Measurements from ENCODE around the gene PTOV1. TPM values are rescaled to one million over a fixed set of nuclear protein-coding genes. Genes with fewer than 3 reads are reported as not detected.

PTOV1 gene
- total and polyA plus RNA-seq, 2 experiments from 2014 or later, result 114 to 294 TPM

GRCh38 chr19:49910179-49910578, 59.2 kb downstream of the PTOV1 start:
- no peak overlapping the region for H3K27ac ChIP-seq
- whole genome bisulfite sequencing (ENCODE audit: low lambda C conversion rate, missing lambda C conversion rate), result 93% methylated on average over 5 of the region's 5 CpGs
- peaks cover 10% of the 10 kb centered on the region for H3K4me1 ChIP-seq (ENCODE audit: insufficient read depth)
- no peaks in the 10 kb centered on the region for H3K9me2 ChIP-seq (replicated peaks; ENCODE audit: insufficient read depth)
- no peaks in the 10 kb centered on the region for H3K36me3 ChIP-seq (replicated peaks; ENCODE audit: insufficient read depth, low read depth)
- H3K27me3 ChIP-seq, result no peaks in the 10 kb centered on the region
- no peaks in the 10 kb centered on the region for H3K9me3 ChIP-seq (ENCODE audit: low read depth)
- no peak overlapping the region for H3K4me3 ChIP-seq
- TF ChIP-seq EZH2 (IDR thresholded peaks at IDR 0.05; ENCODE audit: borderline replicate concordance) (no peak), EZH2phosphoT487 (IDR thresholded peaks at IDR 0.05; ENCODE audit: low read depth, severe bottlenecking, unreplicated experiment) (no peak)
- TF ChIP-seq, protein P1, sequence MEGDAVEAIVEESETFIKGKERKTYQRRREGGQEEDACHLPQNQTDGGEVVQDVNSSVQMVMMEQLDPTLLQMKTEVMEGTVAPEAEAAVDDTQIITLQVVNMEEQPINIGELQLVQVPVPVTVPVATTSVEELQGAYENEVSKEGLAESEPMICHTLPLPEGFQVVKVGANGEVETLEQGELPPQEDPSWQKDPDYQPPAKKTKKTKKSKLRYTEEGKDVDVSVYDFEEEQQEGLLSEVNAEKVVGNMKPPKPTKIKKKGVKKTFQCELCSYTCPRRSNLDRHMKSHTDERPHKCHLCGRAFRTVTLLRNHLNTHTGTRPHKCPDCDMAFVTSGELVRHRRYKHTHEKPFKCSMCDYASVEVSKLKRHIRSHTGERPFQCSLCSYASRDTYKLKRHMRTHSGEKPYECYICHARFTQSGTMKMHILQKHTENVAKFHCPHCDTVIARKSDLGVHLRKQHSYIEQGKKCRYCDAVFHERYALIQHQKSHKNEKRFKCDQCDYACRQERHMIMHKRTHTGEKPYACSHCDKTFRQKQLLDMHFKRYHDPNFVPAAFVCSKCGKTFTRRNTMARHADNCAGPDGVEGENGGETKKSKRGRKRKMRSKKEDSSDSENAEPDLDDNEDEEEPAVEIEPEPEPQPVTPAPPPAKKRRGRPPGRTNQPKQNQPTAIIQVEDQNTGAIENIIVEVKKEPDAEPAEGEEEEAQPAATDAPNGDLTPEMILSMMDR (IDR thresholded peaks at IDR 0.05; ENCODE audit: poor library complexity), result no peak
- no peaks in the 10 kb centered on the region for H3K79me2 ChIP-seq
- no peak overlapping the region for H3K4me2 ChIP-seq
- no peak for DNase-seq (ENCODE audit: low spot score)
- no peaks in the 10 kb centered on the region for H4K20me1 ChIP-seq (ENCODE audit: insufficient read depth, poor library complexity, severe bottlenecking)
- H2AFZ ChIP-seq, result no peak overlapping the region

Small RNA genes within 50 kb of the gene (microRNA-seq; reads per million reads assigned to microRNA genes)
- gene MIR4749 (16.5 reads per million, percentile 35 among the genes with 10 or more reads in this experiment), gene MIR4750 (6.3 reads per million, percentile 15 among the genes with 10 or more reads in this experiment), gene MIR6800 (not detected)

Small RNA genes within 50 kb of the gene (small RNA-seq; reads per million reads assigned to genes)
- gene MIR4749, result not detected

Other genes with a start within 250 kb of the PTOV1 start
- 19.2 and 32.6 TPM in 2 replicates for gene RRAS, start 211.0 kb upstream of the PTOV1 start, total RNA-seq
- 107 and 125 TPM in 2 replicates for gene RRAS, start 211.0 kb upstream of the PTOV1 start, polyA plus RNA-seq
- 9.8 and 18.6 TPM in 2 replicates for gene SCAF1, start 208.9 kb upstream of the PTOV1 start, total RNA-seq
- 12.4 and 12.6 TPM in 2 replicates for gene SCAF1, start 208.9 kb upstream of the PTOV1 start, polyA plus RNA-seq
- 39.2 and 55.6 TPM in 2 replicates for gene IRF3, start 185.3 kb upstream of the PTOV1 start, total RNA-seq
- gene IRF3, start 185.3 kb upstream of the PTOV1 start, polyA plus RNA-seq, result 38.8 and 41.8 TPM in 2 replicates
- gene BCL2L12, start 185.2 kb upstream of the PTOV1 start, total RNA-seq, result 4.9 and 13.8 TPM in 2 replicates
- 28.3 and 32.5 TPM in 2 replicates for gene BCL2L12, start 185.2 kb upstream of the PTOV1 start, polyA plus RNA-seq
- gene PRMT1, start 173.9 kb upstream of the PTOV1 start, total RNA-seq, result 189 and 195 TPM in 2 replicates
- gene PRMT1, start 173.9 kb upstream of the PTOV1 start, polyA plus RNA-seq, result 175 and 180 TPM in 2 replicates
- 0.12 and 0.50 TPM in 2 replicates for gene ADM5, start 161.6 kb upstream of the PTOV1 start, total RNA-seq
- not detected in 2 replicates for gene ADM5, start 161.6 kb upstream of the PTOV1 start, polyA plus RNA-seq
- gene CPT1C, start 160.0 kb upstream of the PTOV1 start, total RNA-seq, result 6.2 and 6.7 TPM in 2 replicates
- 6.8 and 10.0 TPM in 2 replicates for gene CPT1C, start 160.0 kb upstream of the PTOV1 start, polyA plus RNA-seq
- not detected in 2 replicates for gene TSKS, start 87.9 kb upstream of the PTOV1 start, total RNA-seq
- gene TSKS, start 87.9 kb upstream of the PTOV1 start, polyA plus RNA-seq, result not detected in 2 replicates
- gene AP2A1, start 84.2 kb upstream of the PTOV1 start, total RNA-seq, result 59.3 and 64.8 TPM in 2 replicates
- 60.4 and 62.1 TPM in 2 replicates for gene AP2A1, start 84.2 kb upstream of the PTOV1 start, polyA plus RNA-seq
- 19.5 and 20.5 TPM in 2 replicates for gene FUZ, start 37.9 kb upstream of the PTOV1 start, total RNA-seq
- 20.4 and 24.2 TPM in 2 replicates for gene FUZ, start 37.9 kb upstream of the PTOV1 start, polyA plus RNA-seq
- gene MED25, start 32.9 kb upstream of the PTOV1 start, total RNA-seq, result 23.0 and 29.6 TPM in 2 replicates
- 83.9 and 100 TPM in 2 replicates for gene MED25, start 32.9 kb upstream of the PTOV1 start, polyA plus RNA-seq
- gene PNKP, start 16.4 kb downstream of the PTOV1 start, total RNA-seq, result 16.1 and 27.0 TPM in 2 replicates
- gene PNKP, start 16.4 kb downstream of the PTOV1 start, polyA plus RNA-seq, result 68.6 and 84.4 TPM in 2 replicates
- gene AKT1S1, start 26.2 kb downstream of the PTOV1 start, total RNA-seq, result 15.6 and 16.3 TPM in 2 replicates
- 73.0 and 74.5 TPM in 2 replicates for gene AKT1S1, start 26.2 kb downstream of the PTOV1 start, polyA plus RNA-seq
- gene TBC1D17, start 26.5 kb downstream of the PTOV1 start, total RNA-seq, result 10.7 and 13.4 TPM in 2 replicates
- gene TBC1D17, start 26.5 kb downstream of the PTOV1 start, polyA plus RNA-seq, result 52.8 and 55.1 TPM in 2 replicates
- 0.12 and 0.60 TPM in 2 replicates for gene IL4I1, start 45.7 kb downstream of the PTOV1 start, total RNA-seq
- gene IL4I1, start 45.7 kb downstream of the PTOV1 start, polyA plus RNA-seq, result 0.33 and 0.97 TPM in 2 replicates
- gene ATF5, start 78.0 kb downstream of the PTOV1 start, total RNA-seq, result 19.8 and 34.4 TPM in 2 replicates
- gene ATF5, start 78.0 kb downstream of the PTOV1 start, polyA plus RNA-seq, result 16.1 and 23.8 TPM in 2 replicates
- gene NUP62, start 78.3 kb downstream of the PTOV1 start, total RNA-seq, result 21.3 and 33.8 TPM in 2 replicates
- gene NUP62, start 78.3 kb downstream of the PTOV1 start, polyA plus RNA-seq, result 33.5 and 34.0 TPM in 2 replicates
- 15.8 and 21.2 TPM in 2 replicates for gene SIGLEC11, start 110.0 kb downstream of the PTOV1 start, total RNA-seq
- 3.9 and 6.0 TPM in 2 replicates for gene SIGLEC11, start 110.0 kb downstream of the PTOV1 start, polyA plus RNA-seq
- gene VRK3, start 174.2 kb downstream of the PTOV1 start, total RNA-seq, result 36.7 and 39.7 TPM in 2 replicates
- gene VRK3, start 174.2 kb downstream of the PTOV1 start, polyA plus RNA-seq, result 41.8 and 42.3 TPM in 2 replicates
- gene ZNF473, start 174.8 kb downstream of the PTOV1 start, total RNA-seq, result 5.3 and 8.0 TPM in 2 replicates
- 2.5 and 4.4 TPM in 2 replicates for gene ZNF473, start 174.8 kb downstream of the PTOV1 start, polyA plus RNA-seq